HG03354 (cell line): Measurements from ENCODE around the gene CHST13.

Experiments
- ATAC-seq: cut with Tn5 transposase; IDR thresholded peaks from one replicate; pipeline ENCODE4 v1.9.1; 2021; ENCODE audit warnings: mild to moderate bottlenecking; ENCODE audit not compliant: unreplicated experiment, poor library complexity, severe bottlenecking

Gene CHST13

GRCh38 chr3:126549861-126550487 lies 26.0 kb downstream of the CHST13 start:
- ATAC-seq = no peak

GRCh38 chr3:126550488-126551051 lies 26.6 kb downstream of the CHST13 start:
- no peak for ATAC-seq

GRCh38 chr3:126551121-126551838 lies 27.3 kb downstream of the CHST13 start:
- no peak for ATAC-seq

- ATAC-seq = no peak
These were observed 28.1 kb downstream of the CHST13 start for GRCh38 chr3:126551839-126552687.

- no peak for ATAC-seq
These were observed 28.8 kb downstream of the CHST13 start for GRCh38 chr3:126552688-126553283.

GRCh38 chr3:126553284-126554084 lies 29.5 kb downstream of the CHST13 start:
- ATAC-seq = no peak

GRCh38 chr3:126554560-126555525 lies 30.9 kb downstream of the CHST13 start:
- no peak for ATAC-seq

GRCh38 chr3:126555795-126556636 lies 32.1 kb downstream of the CHST13 start:
- ATAC-seq = no peak

GRCh38 chr3:126556637-126557414 lies 32.9 kb downstream of the CHST13 start:
- no peak for ATAC-seq

- ATAC-seq = no peak
These were observed 33.4 kb downstream of the CHST13 start for GRCh38 chr3:126557415-126557745.

- ATAC-seq = no peak
These were observed 33.8 kb downstream of the CHST13 start for GRCh38 chr3:126557761-126558160.

GRCh38 chr3:126558336-126559071 lies 34.5 kb downstream of the CHST13 start, which contains the start of gene C3orf22:
Gene C3orf22 (minus strand): TSS chr3:126558932. CDS start chr3:126553390, 5,542 bp downstream.
- ATAC-seq = no peak

GRCh38 chr3:126562737-126563276 lies 38.9 kb downstream of the CHST13 start:
- ATAC-seq = no peak

GRCh38 chr3:126567696-126568438 lies 43.9 kb downstream of the CHST13 start:
- ATAC-seq = no peak

- ATAC-seq = no peak
These were observed 44.9 kb downstream of the CHST13 start for GRCh38 chr3:126568776-126569342.
